MCF 10A (cell line): ENCODE data around the gene KCNT1. TPM values are rescaled to one million over a fixed set of nuclear protein-coding genes. Genes with fewer than 3 reads are reported as not detected.

Source experiments
- Bru-seq: library from RNA; stranded (reverse); fragments of 400-500 nt; gene quantifications from one replicate; lab custom pipeline; 2021; lab: Mats Ljungman, UMichigan
- BruChase-seq, 2 experiments: library from RNA; stranded (reverse); fragments of 400-500 nt; gene quantifications; one replicate each; lab custom pipeline; 2021; lab: Mats Ljungman, UMichigan
- BruUV-seq: library from RNA; stranded (reverse); fragments of 400-500 nt; replicated peaks from 2 replicates; lab custom pipeline; 2021; lab: Mats Ljungman, UMichigan
- CTCF ChIA-PET: fragments of 300-600 bp; sonication (Branson Sonifier 250); formaldehyde crosslinking; extraction: SDS; loops from one replicate; lab custom pipeline; 2021; ENCODE audit warnings: antibody characterized with exemption, inconsistent platforms; lab: Yijun Ruan, JAX
- POLR2A ChIA-PET: fragments of 300-600, 350-650 bp; sonication (Branson Sonifier 250); formaldehyde crosslinking; extraction: SDS; loops from one replicate; lab custom pipeline; 2020; ENCODE audit warnings: antibody characterized with exemption, inconsistent platforms; lab: Yijun Ruan, JAX
- DNase-seq: peaks from one replicate; pipeline ENCODE4 v3.0.0-alpha.2; 2018; ENCODE audit not compliant: unreplicated experiment
- H3K27ac Mint-ChIP-seq: one replicate; pipeline ENCODE4 v1.8.0; 2022; ENCODE audit warnings: mild to moderate bottlenecking, low read depth, mixed read lengths; ENCODE audit not compliant: unreplicated experiment
- H3K27me3 Mint-ChIP-seq: one replicate; pipeline ENCODE4 v1.8.0; 2022; ENCODE audit warnings: mixed read lengths; ENCODE audit not compliant: insufficient read depth, unreplicated experiment
- H3K36me3 Mint-ChIP-seq: one replicate; pipeline ENCODE4 v1.8.0; 2022; ENCODE audit warnings: mild to moderate bottlenecking, moderate library complexity, mixed read lengths; ENCODE audit not compliant: insufficient read depth, unreplicated experiment
- H3K4me1 Mint-ChIP-seq: one replicate; pipeline ENCODE4 v1.8.0; 2022; ENCODE audit warnings: mixed read lengths; ENCODE audit not compliant: insufficient read depth, unreplicated experiment
- H3K4me3 Mint-ChIP-seq: one replicate; pipeline ENCODE4 v1.8.0; 2022; ENCODE audit warnings: mild to moderate bottlenecking, moderate library complexity, mixed read lengths; ENCODE audit not compliant: unreplicated experiment
- H3K9me3 Mint-ChIP-seq: one replicate; pipeline ENCODE4 v1.8.0; 2022; ENCODE audit warnings: mixed read lengths; ENCODE audit not compliant: unreplicated experiment
- CTCF ChIP-seq: fragments of 200-600 bp; IDR thresholded peaks from one replicate; pipeline ENCODE4 v1.8.0; 2022; ENCODE audit warnings: antibody characterized with exemption, mild to moderate bottlenecking; ENCODE audit not compliant: unreplicated experiment
- intact Hi-C: fragments of 100-400 bp; cut with micrococcal nuclease; formaldehyde crosslinking; loops from 2 replicates; pipeline ENCODE4 v1.14.1; 2022
- long read RNA-seq: library from polyadenylated mRNA; stranded (forward); transcript quantifications from one replicate; pipeline ENCODE4 v2.0.0, GENCODE V29; 2022
- total RNA-seq: library from RNA; stranded (reverse); gene quantifications from 2 replicates; pipeline ENCODE4 v1.2.3, GENCODE V29; 2022

The KCNT1 gene
- not detected in 2 replicates for total RNA-seq
- not detected for Bru-seq, nascent RNA
- BruChase-seq, experiment 1, labeled RNA remaining after a 6-hour chase: percentile 2 among the genes with signal in this experiment
- not detected for BruChase-seq, experiment 2, labeled RNA remaining after a 2-hour chase
- long read RNA-seq: 0 reads

- Mint-ChIP-seq H3K27ac (no peak within 1 kb of the TSS), H3K36me3 (no peaks in the 10 kb centered on the region), H3K4me1 (no peaks in the 10 kb centered on the region), H3K9me3 (no peaks in the 10 kb centered on the region), H3K4me3 (no peak within 1 kb of the TSS), H3K27me3 (no peaks in the 10 kb centered on the region)
- BruUV-seq: no TSS peak
- intact Hi-C loops: loop anchor here (10.0 kb wide), 1 partner anchor 97 kb away; no protein-coding TSS in a partner anchor
- ChIA-PET POLR2A (interaction anchor here (0.8 kb wide), 1 partner anchor 10 kb away, joined by 6 read pairs; no protein-coding TSS in a partner anchor), CTCF (interaction anchor here (0.7 to 1.8 kb wide), 6 partner anchors 8 to 260 kb away, joined by 3 to 7 read pairs (median 4); no protein-coding TSS in a partner anchor)
- peak; percentile 94 for TF ChIP-seq CTCF
- peak; percentile 54 for DNase-seq
Measured at GRCh38 chr9:135701959-135702721, at the start of gene KCNT1. Gene KCNT1 (plus strand): TSS chr9:135702185. CDS start chr9:135702259, 74 bp downstream.

- Mint-ChIP-seq H3K27me3 (peaks cover 33% of the 10 kb centered on the region), H3K4me1 (no peaks in the 10 kb centered on the region), H3K9me3 (peaks cover 11% of the 10 kb centered on the region), H3K36me3 (no peaks in the 10 kb centered on the region), H3K27ac (no peak overlapping the region), H3K4me3 (no peak overlapping the region)
- intact Hi-C loops: no loop called here
- no TSS peak for BruUV-seq
- DNase-seq: no peak
- ChIA-PET POLR2A (no interaction called here), CTCF (no interaction called here)
- no peak for TF ChIP-seq CTCF
Measured at GRCh38 chr9:135655317-135655716, 46.7 kb upstream of the KCNT1 start.

GRCh38 chr9:135657416-135657815, 44.6 kb upstream of the KCNT1 start:
- H3K27ac Mint-ChIP-seq: no peak overlapping the region
- ChIA-PET POLR2A (no interaction called here), CTCF (no interaction called here)
- no TSS peak for BruUV-seq
- no peaks in the 10 kb centered on the region for H3K4me1 Mint-ChIP-seq
- no peak overlapping the region for H3K4me3 Mint-ChIP-seq
- peaks cover 33% of the 10 kb centered on the region for H3K27me3 Mint-ChIP-seq
- DNase-seq: no peak
- intact Hi-C loops: no loop called here
- H3K9me3 Mint-ChIP-seq: peaks cover 7% of the 10 kb centered on the region
- no peaks in the 10 kb centered on the region for H3K36me3 Mint-ChIP-seq
- no peak for TF ChIP-seq CTCF

GRCh38 chr9:135659252-135659651, 42.7 kb upstream of the KCNT1 start:
- Mint-ChIP-seq H3K4me1 (no peaks in the 10 kb centered on the region), H3K27ac (no peak overlapping the region), H3K27me3 (peaks cover 20% of the 10 kb centered on the region), H3K36me3 (no peaks in the 10 kb centered on the region), H3K9me3 (no peaks in the 10 kb centered on the region), H3K4me3 (no peak overlapping the region)
- intact Hi-C loops: no loop called here
- no TSS peak for BruUV-seq
- CTCF ChIA-PET: no interaction called here
- no peak for DNase-seq
- TF ChIP-seq CTCF: no peak
- POLR2A ChIA-PET: no interaction called here
